ENCODE data around the gene PPP2R5A.

Gene PPP2R5A

GRCh38 chr1:212379366-212379765 lies 94.2 kb downstream of the PPP2R5A start:
- H4K20me1 ChIP-seq (ENCODE audit: low read depth, low read length) = no peaks in the 10 kb centered on the region
- H3K9me2 ChIP-seq (replicated peaks; ENCODE audit: insufficient read depth, low read length) = no peaks in the 10 kb centered on the region
- no peak overlapping the region for H2AFZ ChIP-seq (ENCODE audit: low read depth, low read length, severe bottlenecking)
- no peak overlapping the region for H3K9ac ChIP-seq (ENCODE audit: low read length)
- no peaks in the 10 kb centered on the region for H3K27me3 ChIP-seq (ENCODE audit: low read length)
- H3K4me3 ChIP-seq (ENCODE audit: insufficient read depth, low read length, poor library complexity, severe bottlenecking) = no peak overlapping the region
- TF ChIP-seq CTCF (IDR thresholded peaks at IDR 0.05; ENCODE audit: insufficient read depth, low read length, poor library complexity, severe bottlenecking) (no peak), EZH2phosphoT487 (conservative IDR thresholded peaks at IDR 0.05; ENCODE audit: low read length) (no peak)
- H3F3A ChIP-seq (ENCODE audit: insufficient read depth) = no peaks in the 10 kb centered on the region
- H3K27ac ChIP-seq (ENCODE audit: low read depth, low read length) = no peak overlapping the region
- H3K36me3 ChIP-seq (ENCODE audit: low read length) = peaks cover 4% of the 10 kb centered on the region; the same call in 1 of the 2 replicates
- no peaks in the 10 kb centered on the region for H3K9me3 ChIP-seq (ENCODE audit: insufficient read depth, low read length)
- H3K79me2 ChIP-seq (ENCODE audit: insufficient read depth, low read length) = no peaks in the 10 kb centered on the region
- H3K4me2 ChIP-seq (ENCODE audit: low read depth, low read length, poor library complexity, severe bottlenecking) = no peak overlapping the region

- H3K4me2 ChIP-seq (ENCODE audit: low read depth, low read length, poor library complexity, severe bottlenecking) = no peak overlapping the region
- H2AFZ ChIP-seq (ENCODE audit: low read depth, low read length, severe bottlenecking) = no peak overlapping the region
- no peaks in the 10 kb centered on the region for H3K27me3 ChIP-seq (ENCODE audit: low read length)
- H3K36me3 ChIP-seq (ENCODE audit: low read length) = no peaks in the 10 kb centered on the region
- H3K27ac ChIP-seq (ENCODE audit: low read depth, low read length) = no peak overlapping the region
- no peaks in the 10 kb centered on the region for H3F3A ChIP-seq (ENCODE audit: insufficient read depth)
- H4K20me1 ChIP-seq (ENCODE audit: low read depth, low read length) = no peaks in the 10 kb centered on the region
- no peak overlapping the region for H3K4me3 ChIP-seq (ENCODE audit: insufficient read depth, low read length, poor library complexity, severe bottlenecking)
- TF ChIP-seq EZH2phosphoT487 (conservative IDR thresholded peaks at IDR 0.05; ENCODE audit: low read length) = no peak
- no peak for TF ChIP-seq CTCF (IDR thresholded peaks at IDR 0.05; ENCODE audit: insufficient read depth, low read length, poor library complexity, severe bottlenecking)
- H3K9ac ChIP-seq (ENCODE audit: low read length) = no peak overlapping the region
- H3K9me3 ChIP-seq (ENCODE audit: insufficient read depth, low read length) = no peaks in the 10 kb centered on the region
- no peaks in the 10 kb centered on the region for H3K79me2 ChIP-seq (ENCODE audit: insufficient read depth, low read length)
- H3K9me2 ChIP-seq (replicated peaks; ENCODE audit: insufficient read depth, low read length) = no peaks in the 10 kb centered on the region
Observed at GRCh38 chr1:212381397-212382035, 96.3 kb downstream of the PPP2R5A start.

GRCh38 chr1:212386029-212386428 lies 100.8 kb downstream of the PPP2R5A start:
- H3K9ac ChIP-seq (ENCODE audit: low read length) = no peak overlapping the region
- peaks cover 5% of the 10 kb centered on the region; the same call in 1 of the 2 replicates for H3K36me3 ChIP-seq (ENCODE audit: low read length)
- no peak overlapping the region for H2AFZ ChIP-seq (ENCODE audit: low read depth, low read length, severe bottlenecking)
- peaks cover 16% of the 10 kb centered on the region for H3K79me2 ChIP-seq (ENCODE audit: insufficient read depth, low read length)
- H3K27me3 ChIP-seq (ENCODE audit: low read length) = no peaks in the 10 kb centered on the region
- no peaks in the 10 kb centered on the region for H3F3A ChIP-seq (ENCODE audit: insufficient read depth)
- TF ChIP-seq EZH2phosphoT487 (conservative IDR thresholded peaks at IDR 0.05; ENCODE audit: low read length) (no peak), CTCF (IDR thresholded peaks at IDR 0.05; ENCODE audit: insufficient read depth, low read length, poor library complexity, severe bottlenecking) (no peak)
- no peaks in the 10 kb centered on the region for H3K9me2 ChIP-seq (replicated peaks; ENCODE audit: insufficient read depth, low read length)
- H3K27ac ChIP-seq (ENCODE audit: low read depth, low read length) = no peak overlapping the region
- no peak overlapping the region for H3K4me2 ChIP-seq (ENCODE audit: low read depth, low read length, poor library complexity, severe bottlenecking)
- no peaks in the 10 kb centered on the region for H4K20me1 ChIP-seq (ENCODE audit: low read depth, low read length)
- no peaks in the 10 kb centered on the region for H3K9me3 ChIP-seq (ENCODE audit: insufficient read depth, low read length)
- H3K4me3 ChIP-seq (ENCODE audit: insufficient read depth, low read length, poor library complexity, severe bottlenecking) = no peak overlapping the region

All from SU-DHL-6 (cell line).